Stimulated activated CD4-positive, alpha-beta T cell treated with anti-CD3 and anti-CD28 coated beads, Interleukin-2, amount 100 ng/mL, for 24 hours (primary cell): ENCODE data around the gene KCTD2.

Source experiments
- DNase-seq, 2 donors: peaks; one replicate each; pipeline ENCODE4 v3.0.0-alpha.2; 2020

The KCTD2 gene

DNA sequence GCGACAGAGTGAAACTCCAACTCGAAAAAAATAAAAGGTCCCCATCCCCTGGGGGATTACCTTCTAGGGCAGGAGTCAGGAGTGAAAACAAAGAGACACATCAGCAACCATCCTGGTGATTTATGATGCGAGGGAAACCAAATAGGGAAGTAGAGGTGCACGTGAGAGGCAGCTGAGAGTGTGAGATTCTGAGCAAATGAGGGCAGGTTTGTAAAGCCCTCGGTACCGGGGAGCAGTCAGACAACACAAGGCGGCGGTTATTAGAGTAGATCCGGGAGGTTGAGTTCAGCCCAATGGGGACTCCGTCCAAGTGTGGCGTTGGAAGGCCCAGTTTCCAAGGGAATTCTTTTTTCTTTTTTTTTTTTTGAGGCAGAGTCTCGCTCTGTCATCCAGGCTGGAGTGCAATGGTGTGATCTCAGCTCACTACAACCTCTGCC lies 55.4 kb downstream of the KCTD2 start:
- no peak for DNase-seq

DNA sequence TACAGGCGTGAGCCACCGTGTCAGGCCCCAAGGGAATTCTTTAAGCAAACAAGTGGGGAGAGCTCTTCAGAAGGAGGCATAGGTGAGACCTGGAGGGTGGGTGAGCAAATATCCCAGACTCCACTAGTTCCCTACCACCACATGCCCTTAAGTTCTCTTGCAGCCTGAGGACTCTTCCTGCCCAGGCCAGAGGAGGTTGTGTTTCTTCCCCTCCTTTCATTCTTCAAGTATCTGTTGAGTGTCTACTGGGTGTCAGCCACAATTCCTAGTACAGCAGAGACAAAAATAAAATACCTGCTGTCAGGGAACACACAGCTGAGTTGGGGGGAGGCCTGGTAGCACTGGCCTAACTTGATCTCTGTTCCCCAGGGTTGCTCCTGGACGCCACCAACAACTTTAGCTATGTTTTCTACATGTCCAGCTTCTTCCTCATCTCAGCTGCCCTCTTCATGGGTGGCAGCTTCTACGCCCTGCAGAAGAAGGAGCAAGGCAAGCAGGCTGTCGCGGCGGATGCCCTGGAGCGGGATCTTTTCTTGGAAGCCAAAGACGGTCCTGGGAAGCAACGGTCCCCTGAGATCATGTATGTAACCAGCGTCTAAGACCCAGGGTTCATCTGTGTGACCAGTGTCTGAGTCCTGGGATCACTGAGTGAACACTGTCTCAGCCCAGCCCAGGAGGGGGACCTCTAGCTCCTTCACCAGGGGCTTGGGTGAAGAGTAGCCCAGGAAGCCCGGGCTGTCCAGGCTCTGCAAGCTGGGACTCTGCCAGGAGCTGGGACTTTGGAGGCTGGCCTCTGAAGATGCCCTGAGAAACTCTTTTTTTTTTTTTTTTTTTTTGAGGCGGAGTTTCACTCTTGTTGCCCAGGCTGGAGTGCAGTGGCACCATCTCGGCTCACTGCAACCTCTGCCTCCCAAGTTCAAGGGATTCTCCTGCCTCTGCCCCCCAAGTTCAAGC lies 56.9 kb downstream of the KCTD2 start:
- no peak for DNase-seq

GRCh38 chr17:75105126-75106080 lies 58.4 kb downstream of the KCTD2 start:
- peak; percentile 38 to 45 for DNase-seq

GRCh38 chr17:75108193-75108592 lies 61.2 kb downstream of the KCTD2 start:
- DNase-seq = no peak

GRCh38 chr17:75109046-75109406 lies 62.0 kb downstream of the KCTD2 start:
- peak in 1 of 2 donors; percentile 36 for DNase-seq

GRCh38 chr17:75109407-75110233 lies 62.6 kb downstream of the KCTD2 start, which contains the start of gene ARMC7:
Gene ARMC7, plus strand, starts transcription at chr17:75109969. Its CDS starts 320 bp downstream, at chr17:75110289.
- DNase-seq = peak; percentile 93 to 96

GRCh38 chr17:75110234-75110937 lies 63.4 kb downstream of the KCTD2 start:
- peak in 1 of 2 donors; percentile 26 for DNase-seq

- DNase-seq = no peak
Observed at GRCh38 chr17:75111777-75112335, 64.8 kb downstream of the KCTD2 start.

DNA sequence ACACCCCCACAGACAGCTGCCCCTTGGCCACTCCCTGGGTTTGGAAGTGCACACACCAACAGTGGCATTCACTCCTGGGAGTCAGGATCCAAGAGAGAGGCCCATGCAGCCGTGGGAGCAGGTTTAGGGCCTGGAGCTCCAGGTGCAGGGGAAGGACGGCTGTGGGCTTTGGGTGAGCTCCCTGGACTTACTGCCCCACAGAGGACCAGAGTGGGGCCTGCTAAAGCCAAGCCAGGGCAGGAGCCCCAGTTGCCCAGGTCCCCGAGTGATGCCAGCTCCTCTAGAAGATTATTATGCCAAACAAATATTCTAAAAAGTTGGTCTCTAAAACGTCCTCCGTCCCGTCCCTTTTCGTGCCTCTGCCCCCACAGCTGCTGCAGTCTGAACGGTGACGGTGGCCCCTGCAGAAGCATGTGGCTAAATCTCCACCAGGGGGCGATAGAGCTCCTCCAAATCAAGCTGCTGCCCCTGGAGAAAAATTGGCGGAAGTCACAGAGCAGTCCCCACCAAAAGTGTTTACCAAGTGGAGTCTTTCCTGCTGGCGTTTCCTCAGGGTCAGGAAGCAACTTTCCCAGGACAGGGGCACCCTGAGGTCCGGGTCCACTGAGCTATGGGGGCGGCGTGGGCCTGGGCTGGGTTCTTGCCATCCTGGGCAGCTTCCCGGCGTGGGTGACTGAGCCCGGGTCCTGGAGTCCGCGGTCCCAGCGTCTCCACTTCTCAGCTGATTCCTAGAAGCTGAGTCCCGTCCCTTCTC lies 67.0 kb downstream of the KCTD2 start:
- DNase-seq = peak; percentile 89 to 92

GRCh38 chr17:75114552-75115314 lies 67.7 kb downstream of the KCTD2 start:
- no peak for DNase-seq
